Neural crest cell (in vitro differentiated cells): Measurements from ENCODE around the gene NOX3. TPM values are rescaled to one million over a fixed set of nuclear protein-coding genes. Genes with fewer than 3 reads are reported as not detected.

Experiments
- DNase-seq: peaks from one replicate; pipeline ENCODE4 v3.0.0; 2021; ENCODE audit warnings: low read depth, mixed read lengths, low spot score
- H3K27ac Mint-ChIP-seq: one replicate; pipeline ENCODE4 v1.8.0; 2021; ENCODE audit warnings: mild to moderate bottlenecking, mixed read lengths; ENCODE audit not compliant: unreplicated experiment
- H3K27me3 Mint-ChIP-seq: 2 replicates; pipeline ENCODE4 v1.8.0; 2021; ENCODE audit warnings: low read depth, mild to moderate bottlenecking, mixed read lengths
- H3K36me3 Mint-ChIP-seq: 2 replicates; pipeline ENCODE4 v1.8.0; 2021; ENCODE audit warnings: low read depth, mild to moderate bottlenecking, mixed read lengths
- H3K4me1 Mint-ChIP-seq: 2 replicates; pipeline ENCODE4 v1.8.0; 2021; ENCODE audit warnings: mixed read lengths
- H3K4me3 Mint-ChIP-seq: one replicate; pipeline ENCODE4 v1.8.0; 2021; ENCODE audit warnings: mild to moderate bottlenecking, mixed read lengths
- H3K9me3 Mint-ChIP-seq: 2 replicates; pipeline ENCODE4 v1.8.0; 2021; ENCODE audit warnings: mixed read lengths
- CTCF ChIP-seq: fragments of 200-600 bp; sonication (generic); conservative IDR thresholded peaks from 2 replicates; pipeline ENCODE4 v1.5.0; 2021; ENCODE audit warnings: antibody characterized with exemption, mild to moderate bottlenecking
- total RNA-seq: library from RNA; stranded (reverse); gene quantifications from 2 replicates; pipeline ENCODE4 v1.2.1, GENCODE V29; 2021

The NOX3 gene
- total RNA-seq, 1 donor from 2014 or later = not detected

DNA sequence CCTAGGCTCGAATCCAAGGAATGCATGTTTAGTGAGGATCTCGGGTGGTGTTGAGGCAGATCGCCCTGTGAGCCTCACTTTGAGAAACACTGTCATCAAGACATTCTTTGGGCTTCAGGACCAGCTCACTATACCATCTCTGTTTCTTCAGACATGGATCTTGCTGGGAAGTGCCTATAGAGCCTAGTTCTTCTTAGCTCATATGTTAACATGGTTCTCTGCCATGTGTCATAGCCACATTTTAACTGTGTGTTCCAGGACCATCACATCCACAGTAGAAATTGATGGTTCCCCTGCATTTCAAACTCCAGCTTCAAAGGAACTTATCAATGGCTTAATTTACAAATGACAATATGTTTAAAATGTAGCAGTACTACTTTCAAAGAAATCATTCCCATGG is 57.4 kb downstream of the NOX3 start:
- Mint-ChIP-seq H3K27ac (no peak overlapping the region), H3K36me3 (no peaks in the 10 kb centered on the region), H3K4me1 (peaks cover 27% of the 10 kb centered on the region), H3K9me3 (no peaks in the 10 kb centered on the region), H3K27me3 (no peaks in the 10 kb centered on the region), H3K4me3 (no peak overlapping the region)
- no peak for DNase-seq
- TF ChIP-seq CTCF = no peak

GRCh38 chr6:155397172-155397705 is 58.4 kb downstream of the NOX3 start:
- TF ChIP-seq CTCF = no peak
- Mint-ChIP-seq H3K9me3 (no peaks in the 10 kb centered on the region), H3K27me3 (no peaks in the 10 kb centered on the region), H3K4me3 (no peak overlapping the region), H3K27ac (no peak overlapping the region), H3K36me3 (no peaks in the 10 kb centered on the region), H3K4me1 (peaks cover 19% of the 10 kb centered on the region)
- no peak for DNase-seq

DNA sequence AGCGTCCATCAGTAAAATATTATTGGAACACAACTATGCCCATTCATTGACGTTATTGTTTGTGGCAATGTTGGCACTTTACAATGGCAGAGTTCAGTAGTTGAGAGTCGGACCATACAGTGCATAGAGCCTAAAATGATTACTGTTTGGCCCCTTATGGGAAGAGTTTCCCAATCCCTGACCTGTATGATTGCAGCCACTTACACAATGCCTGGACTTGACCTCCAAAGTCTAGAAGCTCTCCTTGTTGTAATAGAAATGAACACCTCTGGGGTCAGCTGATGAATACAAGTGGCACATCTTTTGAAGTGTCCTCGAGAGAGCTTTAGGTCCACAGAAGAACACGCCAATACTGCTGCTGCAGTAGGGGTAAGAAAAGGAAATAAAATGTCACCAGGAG is 59.0 kb downstream of the NOX3 start:
- Mint-ChIP-seq H3K27me3 (no peaks in the 10 kb centered on the region), H3K4me3 (no peak overlapping the region), H3K27ac (no peak overlapping the region), H3K4me1 (peaks cover 18% of the 10 kb centered on the region), H3K36me3 (no peaks in the 10 kb centered on the region), H3K9me3 (peaks cover under 1% of the 10 kb centered on the region)
- no peak for TF ChIP-seq CTCF
- no peak for DNase-seq

DNA sequence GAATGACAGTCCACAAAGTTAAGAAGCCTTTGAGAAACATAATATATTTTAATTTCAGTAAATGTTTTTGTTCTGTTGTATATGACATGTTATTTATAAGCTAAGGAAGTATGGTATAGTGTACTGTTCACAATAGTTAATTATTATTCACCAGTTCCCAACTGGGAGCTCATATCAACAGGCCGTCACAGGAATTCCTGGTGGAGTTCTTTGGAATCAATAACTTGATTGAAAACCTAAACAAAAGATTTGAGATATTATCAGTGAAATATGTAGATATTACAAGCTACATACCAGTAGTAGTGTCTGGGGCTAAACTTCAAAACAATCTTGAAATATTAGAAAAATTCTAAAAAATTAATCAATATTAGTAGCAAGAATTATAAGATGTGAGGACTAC is 60.3 kb downstream of the NOX3 start:
- H3K4me3 Mint-ChIP-seq = no peak overlapping the region
- no peaks in the 10 kb centered on the region for H3K36me3 Mint-ChIP-seq
- H3K9me3 Mint-ChIP-seq = peaks cover 3% of the 10 kb centered on the region
- peaks cover 15% of the 10 kb centered on the region for H3K4me1 Mint-ChIP-seq
- TF ChIP-seq CTCF = no peak
- H3K27me3 Mint-ChIP-seq = no peaks in the 10 kb centered on the region
- H3K27ac Mint-ChIP-seq = no peak overlapping the region
- DNase-seq = no peak

GRCh38 chr6:155389130-155389529 is 66.5 kb downstream of the NOX3 start:
- no peaks in the 10 kb centered on the region for H3K27me3 Mint-ChIP-seq
- TF ChIP-seq CTCF = no peak

GRCh38 chr6:155388591-155388990 is 67.0 kb downstream of the NOX3 start:
- no peak overlapping the region for H3K4me3 Mint-ChIP-seq
- peaks cover 10% of the 10 kb centered on the region for H3K9me3 Mint-ChIP-seq
- H3K4me1 Mint-ChIP-seq = peaks cover 7% of the 10 kb centered on the region
- no peaks in the 10 kb centered on the region for H3K27me3 Mint-ChIP-seq
- H3K36me3 Mint-ChIP-seq = peaks cover 5% of the 10 kb centered on the region
- TF ChIP-seq CTCF = no peak
- no peak for DNase-seq
- no peak overlapping the region for H3K27ac Mint-ChIP-seq

More at GRCh38 chr6:155389130-155389529, 66.5 kb downstream of the NOX3 start:
- peaks cover 5% of the 10 kb centered on the region for H3K36me3 Mint-ChIP-seq
- H3K4me3 Mint-ChIP-seq = no peak overlapping the region
- H3K4me1 Mint-ChIP-seq = peaks cover 2% of the 10 kb centered on the region
- no peak overlapping the region for H3K27ac Mint-ChIP-seq
- peaks cover 10% of the 10 kb centered on the region for H3K9me3 Mint-ChIP-seq
- DNase-seq = no peak
